MCF 10A (cell line): ENCODE results near the gene MON1B. TPM values are rescaled to one million over a fixed set of nuclear protein-coding genes. Genes with fewer than 3 reads are reported as not detected.
"Not testable (repeated sequence)": the region's sequence is repeated elsewhere in the genome, so short reads cannot be mapped to it uniquely, and the experiment has no call there.

ENCODE experiments used
- BruUV-seq: library from RNA; stranded (reverse); fragments of 400-500 nt; replicated peaks from 2 replicates; lab custom pipeline; 2021; lab: Mats Ljungman, UMichigan
- CTCF ChIA-PET: fragments of 300-600 bp; sonication (Branson Sonifier 250); formaldehyde crosslinking; extraction: SDS; loops from one replicate; lab custom pipeline; 2021; ENCODE audit warnings: antibody characterized with exemption, inconsistent platforms; lab: Yijun Ruan, JAX
- POLR2A ChIA-PET: fragments of 300-600, 350-650 bp; sonication (Branson Sonifier 250); formaldehyde crosslinking; extraction: SDS; loops from one replicate; lab custom pipeline; 2020; ENCODE audit warnings: antibody characterized with exemption, inconsistent platforms; lab: Yijun Ruan, JAX
- DNase-seq: peaks from one replicate; pipeline ENCODE4 v3.0.0-alpha.2; 2018; ENCODE audit not compliant: unreplicated experiment
- H3K27ac Mint-ChIP-seq: one replicate; pipeline ENCODE4 v1.8.0; 2022; ENCODE audit warnings: mild to moderate bottlenecking, low read depth, mixed read lengths; ENCODE audit not compliant: unreplicated experiment
- H3K27me3 Mint-ChIP-seq: one replicate; pipeline ENCODE4 v1.8.0; 2022; ENCODE audit warnings: mixed read lengths; ENCODE audit not compliant: insufficient read depth, unreplicated experiment
- H3K36me3 Mint-ChIP-seq: one replicate; pipeline ENCODE4 v1.8.0; 2022; ENCODE audit warnings: mild to moderate bottlenecking, moderate library complexity, mixed read lengths; ENCODE audit not compliant: insufficient read depth, unreplicated experiment
- H3K4me1 Mint-ChIP-seq: one replicate; pipeline ENCODE4 v1.8.0; 2022; ENCODE audit warnings: mixed read lengths; ENCODE audit not compliant: insufficient read depth, unreplicated experiment
- H3K4me3 Mint-ChIP-seq: one replicate; pipeline ENCODE4 v1.8.0; 2022; ENCODE audit warnings: mild to moderate bottlenecking, moderate library complexity, mixed read lengths; ENCODE audit not compliant: unreplicated experiment
- H3K9me3 Mint-ChIP-seq: one replicate; pipeline ENCODE4 v1.8.0; 2022; ENCODE audit warnings: mixed read lengths; ENCODE audit not compliant: unreplicated experiment
- CTCF ChIP-seq: fragments of 200-600 bp; IDR thresholded peaks from one replicate; pipeline ENCODE4 v1.8.0; 2022; ENCODE audit warnings: antibody characterized with exemption, mild to moderate bottlenecking; ENCODE audit not compliant: unreplicated experiment
- intact Hi-C: fragments of 100-400 bp; cut with micrococcal nuclease; formaldehyde crosslinking; loops from 2 replicates; pipeline ENCODE4 v1.14.1; 2022
- total RNA-seq: library from RNA; stranded (reverse); gene quantifications from 2 replicates; pipeline ENCODE4 v1.2.3, GENCODE V29; 2022

MON1B gene
- total RNA-seq, 1 experiment from 2014 or later = 70.5 TPM

DNA sequence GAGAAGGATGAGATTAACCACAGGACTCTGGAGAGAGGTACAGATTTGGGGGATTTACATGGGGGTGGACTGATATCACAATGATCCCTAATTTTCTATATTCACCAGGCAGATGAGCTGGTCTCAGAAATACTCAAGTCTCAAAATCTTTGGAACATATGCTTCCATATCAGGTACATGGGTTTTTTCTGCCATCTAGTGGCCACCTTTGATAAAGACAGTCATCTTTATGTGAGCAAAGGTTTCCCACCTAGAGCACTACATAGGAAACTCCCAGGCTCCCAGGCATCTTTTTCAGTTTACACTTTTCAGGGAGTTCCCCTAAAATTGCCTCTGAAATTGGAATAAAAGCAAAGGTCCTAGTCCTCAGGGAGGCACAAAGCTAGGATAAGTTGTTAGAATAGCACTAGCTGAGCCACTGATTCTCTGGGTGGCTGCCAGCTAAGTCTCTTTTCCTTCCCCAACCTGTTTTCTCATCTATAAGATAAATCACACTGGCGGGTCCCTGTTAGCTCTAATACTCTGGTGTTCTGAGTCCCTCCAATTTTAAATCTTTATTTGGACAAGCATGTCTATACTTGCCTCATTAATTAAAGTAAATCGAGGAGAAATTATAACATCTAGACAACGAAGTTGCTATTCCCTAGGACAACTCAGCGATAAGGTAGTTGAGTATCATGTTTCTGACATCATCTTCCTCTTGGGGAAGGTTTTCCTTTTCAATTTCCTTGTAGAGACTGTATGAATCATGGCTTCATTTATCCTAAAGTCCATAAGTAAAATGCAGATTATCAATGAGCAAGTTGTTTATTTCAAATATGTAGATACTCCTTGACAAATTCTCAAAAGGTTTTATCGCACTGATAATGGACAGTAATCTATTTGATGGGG lies 19.0 kb upstream of the MON1B start:
- Mint-ChIP-seq H3K36me3 (no peaks in the 10 kb centered on the region), H3K4me3 (no peak overlapping the region), H3K4me1 (no peaks in the 10 kb centered on the region), H3K27ac (no peak overlapping the region), H3K27me3 (no peaks in the 10 kb centered on the region), H3K9me3 (no peaks in the 10 kb centered on the region)
- intact Hi-C loops = loop anchor here (1.0 to 5.0 kb wide), 6 partner anchors 129 to 1383 kb away; no protein-coding TSS in a partner anchor
- TF ChIP-seq CTCF = peak; percentile 77
- DNase-seq = peak; percentile 77
- CTCF ChIA-PET = interaction anchor here (0.5 to 5.1 kb wide), 62 partner anchors 9 to 1689 kb away, joined by 3 to 86 read pairs (median 4); partner anchors contain the start of gene CNTNAP4
- POLR2A ChIA-PET = interaction anchor here (0.6 to 1.1 kb wide), 4 partner anchors 12 to 1524 kb away, joined by 3 to 5 read pairs (median 4); partner anchors contain the start of genes KARS1, MON1B and TERF2IP
- BruUV-seq = no TSS peak

DNA sequence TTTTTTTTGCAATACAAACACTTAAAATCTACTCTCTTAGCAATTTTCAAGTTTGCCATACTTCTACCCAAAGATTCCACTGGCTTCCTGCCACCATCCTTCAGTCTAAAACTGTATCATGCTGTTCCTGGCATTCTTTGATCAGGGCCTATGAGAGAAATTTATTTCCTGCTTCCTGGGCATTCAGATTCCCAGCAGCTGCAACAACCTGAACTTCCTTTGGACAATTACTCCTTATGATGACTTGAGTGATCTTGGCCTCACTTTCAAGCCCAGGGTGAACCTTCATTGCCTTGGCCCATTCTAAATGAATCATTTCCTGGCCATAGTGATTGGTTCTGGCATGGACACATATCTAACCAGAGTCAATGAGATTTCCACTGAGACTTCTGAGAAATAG lies 18.0 kb upstream of the MON1B start:
- TF ChIP-seq CTCF = no peak
- Mint-ChIP-seq H3K36me3 (no peaks in the 10 kb centered on the region), H3K27ac (no peak overlapping the region), H3K27me3 (no peaks in the 10 kb centered on the region), H3K9me3 (no peaks in the 10 kb centered on the region), H3K4me3 (no peak overlapping the region), H3K4me1 (no peaks in the 10 kb centered on the region)
- no TSS peak for BruUV-seq
- intact Hi-C loops = loop anchor here (5.0 kb wide), 1 partner anchor 1371 kb away; no protein-coding TSS in a partner anchor
- CTCF ChIA-PET = interaction anchor here (1.3 to 5.0 kb wide), 6 partner anchors 129 to 1524 kb away, joined by 3 to 47 read pairs (median 23); no protein-coding TSS in a partner anchor
- POLR2A ChIA-PET = no interaction called here
- peak; percentile 5 for DNase-seq

- Mint-ChIP-seq H3K9me3 (no peaks in the 10 kb centered on the region), H3K36me3 (no peaks in the 10 kb centered on the region), H3K27me3 (no peaks in the 10 kb centered on the region), H3K4me3 (peak overlapping the region; percentile 25), H3K4me1 (peaks cover 6% of the 10 kb centered on the region), H3K27ac (no peak overlapping the region)
- no peak for TF ChIP-seq CTCF
- ChIA-PET POLR2A (interaction anchor here (0.6 to 1.1 kb wide), 3 partner anchors 11 to 1397 kb away, joined by 3 to 4 read pairs (median 3); no protein-coding TSS in a partner anchor), CTCF (no interaction called here)
- peak; percentile 73 for DNase-seq
- intact Hi-C loops = no loop called here
- no TSS peak for BruUV-seq
Observed at GRCh38 chr16:77183137-77183536, 7.9 kb upstream of the MON1B start.

GRCh38 chr16:77186298-77186697 lies 4.7 kb upstream of the MON1B start:
- H3K9me3 Mint-ChIP-seq, H3K27ac Mint-ChIP-seq, BruUV-seq, H3K36me3 Mint-ChIP-seq, H3K4me3 Mint-ChIP-seq, DNase-seq, H3K4me1 Mint-ChIP-seq, H3K27me3 Mint-ChIP-seq, intact Hi-C loops, POLR2A ChIA-PET: not testable (repeated sequence)
- CTCF ChIA-PET = interaction anchor here (1.2 kb wide), 1 partner anchor 11 kb away, joined by 4 read pairs; no protein-coding TSS in a partner anchor
